ENCODE data around the gene DISC1.

DISC1 gene

DNA sequence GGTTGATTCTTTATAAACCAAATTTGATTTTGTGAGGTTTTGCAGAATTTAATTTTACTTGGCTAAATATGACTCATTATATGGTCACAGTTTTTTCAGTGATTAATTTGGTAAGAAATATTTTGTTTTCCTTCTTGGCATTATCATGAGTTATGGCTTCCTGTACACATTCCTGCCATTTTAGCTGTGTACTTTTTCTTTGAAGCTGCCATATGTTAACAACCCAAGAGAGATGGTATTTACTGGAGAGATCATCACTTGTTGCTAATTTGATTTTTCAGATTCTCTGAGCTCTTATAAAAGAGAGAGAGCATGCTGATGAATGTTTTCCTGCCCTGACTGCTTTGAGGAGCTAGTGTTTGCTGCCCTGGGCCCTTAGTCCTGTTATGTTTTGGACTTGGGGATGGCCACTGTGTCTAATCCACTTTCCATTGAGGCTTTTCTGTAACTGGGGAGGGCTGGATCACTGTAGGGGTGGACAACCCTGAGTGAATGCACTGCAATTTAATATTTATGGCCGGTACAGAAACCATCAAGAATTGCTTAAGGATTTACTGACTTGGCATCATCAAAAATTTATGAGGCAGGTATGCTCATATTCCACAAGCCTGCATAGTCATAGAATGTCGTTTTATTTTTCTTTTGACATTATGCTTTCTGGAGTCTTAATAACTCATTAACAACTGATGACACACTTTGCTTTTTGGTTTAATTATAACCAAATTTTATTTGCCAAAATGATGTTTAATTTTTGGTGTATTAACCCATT, 200.9 kb downstream of the DISC1 start:
- DNase-seq = no peak

DNA sequence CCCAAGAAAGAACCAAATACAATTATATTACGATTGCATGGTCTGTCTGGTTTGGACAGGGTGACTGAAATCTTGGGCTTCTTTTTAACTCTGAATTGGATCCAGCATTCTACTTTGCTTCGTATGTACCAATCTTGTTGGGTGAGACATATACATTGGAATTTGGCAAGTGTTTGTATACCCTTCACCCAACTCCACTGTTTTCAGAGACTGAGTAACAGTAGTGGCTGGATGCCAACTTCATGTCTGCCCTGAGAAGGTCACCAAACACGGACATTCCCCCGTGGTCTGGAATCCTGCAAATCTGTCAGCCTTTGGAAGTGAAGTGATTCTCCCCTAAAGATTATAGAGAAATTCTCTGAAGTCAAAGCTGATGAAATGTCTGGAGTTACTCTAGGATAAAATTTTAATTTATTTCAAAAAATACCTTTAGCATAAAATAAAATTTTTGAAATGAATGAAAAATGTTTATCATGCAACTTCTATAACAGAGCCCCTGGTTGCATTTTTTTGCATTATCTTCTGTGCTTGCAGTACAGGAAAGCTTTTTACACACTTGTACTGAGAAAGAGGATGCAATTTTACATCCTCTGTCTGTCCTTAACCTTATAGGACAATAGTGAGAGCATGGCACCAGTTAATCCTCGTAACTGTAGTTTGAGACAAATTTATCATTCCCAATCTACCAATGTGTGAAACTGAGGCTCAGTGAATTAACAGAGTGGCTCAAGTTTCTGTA, 201.8 kb downstream of the DISC1 start:
- no peak for DNase-seq

DNA sequence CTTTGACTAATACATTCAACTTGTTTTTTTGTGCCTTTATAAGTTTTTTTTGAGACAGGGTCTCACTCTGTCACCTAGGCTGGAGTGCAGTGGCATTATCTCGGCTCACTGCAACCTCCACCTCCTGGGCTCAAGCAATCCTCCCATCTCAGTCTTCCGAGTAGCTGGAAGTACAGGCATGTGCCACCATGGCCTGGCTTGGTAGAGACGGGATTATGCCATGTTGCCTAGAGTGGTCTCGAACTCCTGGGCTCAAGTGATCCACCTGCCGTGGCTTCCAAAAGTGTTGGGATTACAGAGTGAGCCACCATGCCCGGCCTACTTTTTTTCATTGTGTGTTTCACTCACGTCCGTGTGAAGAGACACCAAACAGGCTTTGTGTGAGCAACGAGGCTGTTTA, 202.7 kb downstream of the DISC1 start:
- no peak for DNase-seq

DNA sequence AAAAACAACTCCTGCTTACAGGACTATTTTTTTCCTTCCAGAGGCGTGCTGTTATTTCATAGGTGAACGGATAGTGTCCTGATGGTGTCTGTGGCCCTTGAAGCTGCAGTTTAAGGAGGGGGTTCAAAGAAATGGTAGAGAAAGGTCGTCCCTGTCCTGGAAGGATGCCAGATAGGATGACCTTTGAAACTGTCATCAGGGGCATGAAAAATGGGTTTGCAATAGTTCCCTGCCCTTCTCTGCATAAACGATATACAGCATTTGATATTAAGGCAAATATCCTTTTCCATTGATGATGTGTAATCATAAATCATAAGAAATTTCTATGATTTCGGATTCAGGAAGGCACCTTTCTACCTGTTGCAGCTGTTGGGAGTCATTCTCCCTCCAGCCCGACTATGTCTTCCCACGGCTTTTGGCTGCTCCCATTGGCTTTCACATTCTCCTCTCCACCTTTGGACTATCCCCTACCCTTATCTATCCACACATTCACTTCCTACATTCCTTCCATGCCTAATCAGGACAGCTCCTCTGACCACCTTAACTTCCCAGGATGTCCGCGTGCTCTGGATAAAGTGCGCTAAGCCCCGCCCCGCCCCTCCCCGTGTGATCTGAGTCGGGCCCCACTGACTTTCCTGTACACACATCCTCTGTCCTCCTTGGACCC, 209.8 kb downstream of the DISC1 start:
- no peak for DNase-seq

DNA sequence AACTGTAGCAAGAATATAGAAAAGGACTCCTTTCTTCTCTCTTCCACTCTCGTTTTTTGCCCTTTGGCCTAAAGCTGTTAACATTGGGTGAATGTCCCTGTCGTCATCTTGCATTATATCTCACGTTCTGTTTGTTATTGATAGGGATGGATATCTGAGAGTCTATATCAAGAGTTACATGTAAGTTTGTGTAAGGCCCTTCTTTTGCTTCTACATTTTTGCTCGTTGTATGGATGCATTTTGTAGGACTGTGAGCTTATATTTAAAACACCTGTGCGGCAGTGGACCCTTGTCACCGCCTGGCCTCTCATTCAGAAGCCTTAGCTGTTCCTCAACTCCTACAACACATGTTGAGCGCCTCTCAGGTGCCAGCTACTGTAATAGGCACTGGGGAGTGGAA, 211.9 kb downstream of the DISC1 start:
- no peak for DNase-seq

DNA sequence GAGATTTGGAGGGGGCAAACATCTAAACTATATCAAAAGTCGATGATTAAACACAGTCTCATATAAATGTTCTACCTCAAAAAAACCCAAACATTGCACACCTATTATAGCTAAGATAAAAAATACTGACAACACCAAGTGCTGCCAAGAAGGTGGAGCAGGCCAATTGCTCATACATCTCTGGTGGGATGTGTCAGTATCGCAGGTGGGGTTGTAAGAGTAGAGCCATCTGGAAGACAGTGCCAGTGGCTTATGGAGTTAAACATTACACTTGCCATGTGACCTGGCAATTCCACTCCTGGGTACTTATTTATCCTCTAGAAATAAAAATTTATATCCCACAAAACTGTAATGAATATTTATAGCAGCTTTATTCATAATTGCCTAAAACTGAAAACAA, 213.4 kb downstream of the DISC1 start:
- no peak for DNase-seq

DNA sequence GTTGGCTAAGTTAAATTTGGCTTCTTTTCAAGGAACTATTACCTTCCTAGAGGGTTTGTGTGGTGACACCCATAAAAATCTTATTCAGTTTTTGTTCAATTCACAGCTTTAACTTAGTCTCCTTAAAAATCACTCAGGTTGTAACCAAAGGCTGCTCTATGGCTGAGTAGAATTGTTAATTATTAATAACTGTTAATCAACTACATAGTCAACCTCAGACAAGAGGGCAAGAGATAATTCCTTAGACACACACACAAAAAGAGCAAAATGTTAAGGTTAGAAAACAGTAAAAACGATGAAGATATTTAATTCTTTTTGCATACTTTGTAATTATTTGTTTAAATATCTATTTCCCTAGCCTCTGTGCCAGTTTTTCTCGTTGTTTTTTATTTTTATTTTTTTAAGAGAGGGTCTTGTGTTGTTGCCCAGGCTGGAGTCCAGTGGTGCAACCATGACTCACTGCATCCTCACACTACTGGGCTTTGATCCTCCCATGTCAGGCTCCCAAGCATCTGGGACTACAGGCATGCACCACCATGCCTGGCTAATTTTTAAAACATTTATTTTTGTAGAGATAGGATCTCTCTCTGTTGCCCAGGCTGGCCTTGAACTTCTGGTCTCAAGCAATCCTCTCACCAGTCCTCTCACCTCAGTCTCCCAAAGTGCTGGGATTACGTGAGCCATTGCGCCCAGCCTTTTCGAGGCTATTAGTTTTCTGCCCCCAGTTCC, 215.2 kb downstream of the DISC1 start:
- no peak for DNase-seq

DNA sequence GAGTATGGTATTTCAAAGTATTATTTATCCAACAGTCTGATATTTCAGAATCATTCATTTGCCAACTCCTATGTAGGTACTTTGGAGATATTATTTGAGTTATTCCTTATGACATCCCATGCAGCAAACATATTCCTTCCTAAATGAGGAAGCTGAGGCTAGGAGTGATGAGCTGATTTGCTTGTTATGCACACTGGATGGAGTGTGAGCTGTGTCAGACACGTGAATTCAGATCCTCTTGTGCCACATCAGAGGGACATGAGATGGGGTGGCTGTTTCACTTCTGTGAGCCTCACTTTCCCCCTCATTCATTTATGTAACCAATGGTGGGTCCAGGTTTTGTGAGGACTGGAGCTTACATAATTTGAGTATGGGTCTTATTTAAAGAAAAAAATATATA, 215.9 kb downstream of the DISC1 start:
- peak; percentile 34 for DNase-seq

DNA sequence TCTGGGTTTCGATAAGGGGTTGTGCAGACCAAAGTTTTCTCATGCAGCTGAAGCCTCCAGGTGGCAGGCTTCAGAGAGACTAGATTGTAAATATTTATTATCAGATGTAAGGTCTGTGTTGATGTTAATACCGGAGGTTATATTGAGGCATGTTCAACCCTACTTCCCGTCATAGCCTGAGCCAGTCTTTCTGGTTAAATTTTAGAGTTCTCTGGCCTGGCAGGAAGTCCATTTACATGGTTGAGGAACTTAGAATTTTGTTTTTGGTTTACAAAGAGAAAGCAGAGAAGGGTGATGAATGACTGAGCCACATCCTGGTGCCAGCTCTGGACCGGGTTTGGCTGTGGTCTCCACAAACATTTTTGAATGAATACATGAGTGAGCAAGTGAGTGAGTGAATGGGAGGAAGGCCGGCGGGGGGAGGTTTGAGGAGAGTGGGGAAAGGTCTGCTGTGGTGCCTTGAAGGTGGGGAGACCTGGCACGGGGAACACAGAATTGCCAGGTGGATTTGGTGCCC, 218.5 kb downstream of the DISC1 start:
- DNase-seq = peak; percentile 37

DNA sequence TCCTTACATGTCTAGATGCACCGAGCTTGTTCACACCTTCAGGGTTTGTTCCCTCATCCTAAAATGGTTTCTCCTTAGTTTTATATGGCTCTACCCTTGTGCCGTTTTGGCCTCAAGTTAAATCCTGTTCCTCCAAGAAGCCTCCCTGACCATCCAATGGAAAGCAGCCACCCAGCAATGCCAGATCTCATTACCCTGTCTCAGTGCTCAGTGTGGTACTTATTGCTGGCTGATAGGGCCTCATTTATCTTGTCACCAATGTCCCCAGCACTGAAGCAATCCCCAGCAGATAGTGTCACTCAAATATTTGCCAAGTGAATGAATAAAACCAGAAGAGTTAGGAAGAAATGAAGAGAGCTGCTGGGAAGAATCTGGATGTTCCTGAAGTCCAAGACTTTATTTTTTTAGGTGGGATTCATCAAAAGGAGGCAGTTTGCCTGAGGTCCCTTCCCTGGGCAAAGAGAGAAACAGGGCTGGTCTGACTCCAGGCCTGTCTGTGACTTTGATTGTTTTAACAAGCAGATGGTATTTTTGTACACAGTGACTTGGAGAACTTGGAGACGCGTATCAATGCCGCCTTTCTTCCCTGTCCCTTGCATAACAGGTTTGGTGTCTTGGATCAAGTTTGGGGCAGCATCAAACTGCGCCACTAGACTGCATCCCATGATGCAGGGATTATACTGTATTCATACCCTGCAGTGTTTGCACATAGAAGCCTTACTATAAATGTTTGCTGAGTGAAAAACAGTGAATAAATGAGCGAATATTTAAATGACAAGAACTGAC, 221.2 kb downstream of the DISC1 start:
- no peak for DNase-seq

DNA sequence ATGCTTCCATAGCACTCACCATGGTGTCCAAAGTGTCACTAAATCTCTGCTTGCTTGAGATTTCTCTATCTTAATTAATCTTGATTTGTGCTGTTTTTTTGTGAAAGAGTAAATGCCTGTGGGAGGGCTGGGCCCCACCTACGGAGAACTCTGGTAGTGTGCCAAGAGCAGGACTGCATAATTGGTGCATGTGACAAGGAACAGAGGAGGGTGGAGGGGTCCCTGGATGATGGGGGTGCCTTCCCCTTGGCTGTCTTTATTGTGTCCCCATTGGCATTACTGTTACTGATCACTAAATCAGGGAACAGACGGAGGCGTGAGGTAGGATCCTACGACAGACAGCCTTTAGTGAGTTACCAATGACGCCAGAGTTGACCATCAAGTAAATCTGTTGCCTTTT, 223.4 kb downstream of the DISC1 start:
- DNase-seq = no peak

DNA sequence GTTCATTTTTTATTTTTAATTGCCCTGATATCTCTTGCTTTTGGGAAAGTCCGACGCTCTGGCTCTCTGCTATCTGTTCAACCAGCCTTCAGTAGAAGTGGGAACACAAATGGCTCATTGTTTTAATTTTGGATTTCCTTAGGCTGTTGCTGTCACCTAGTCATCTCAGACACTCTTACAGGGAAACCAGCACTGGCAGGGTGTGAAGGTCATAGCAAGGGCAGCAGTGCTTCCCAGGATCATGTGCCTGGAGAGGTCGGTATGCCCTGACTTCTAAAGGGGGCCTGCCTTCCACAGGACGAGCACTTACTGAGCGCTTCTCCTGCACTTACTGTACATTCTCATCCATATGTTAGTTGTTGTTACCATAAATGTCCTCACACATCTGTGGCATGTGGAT, 224.2 kb downstream of the DISC1 start:
- no peak for DNase-seq

DNA sequence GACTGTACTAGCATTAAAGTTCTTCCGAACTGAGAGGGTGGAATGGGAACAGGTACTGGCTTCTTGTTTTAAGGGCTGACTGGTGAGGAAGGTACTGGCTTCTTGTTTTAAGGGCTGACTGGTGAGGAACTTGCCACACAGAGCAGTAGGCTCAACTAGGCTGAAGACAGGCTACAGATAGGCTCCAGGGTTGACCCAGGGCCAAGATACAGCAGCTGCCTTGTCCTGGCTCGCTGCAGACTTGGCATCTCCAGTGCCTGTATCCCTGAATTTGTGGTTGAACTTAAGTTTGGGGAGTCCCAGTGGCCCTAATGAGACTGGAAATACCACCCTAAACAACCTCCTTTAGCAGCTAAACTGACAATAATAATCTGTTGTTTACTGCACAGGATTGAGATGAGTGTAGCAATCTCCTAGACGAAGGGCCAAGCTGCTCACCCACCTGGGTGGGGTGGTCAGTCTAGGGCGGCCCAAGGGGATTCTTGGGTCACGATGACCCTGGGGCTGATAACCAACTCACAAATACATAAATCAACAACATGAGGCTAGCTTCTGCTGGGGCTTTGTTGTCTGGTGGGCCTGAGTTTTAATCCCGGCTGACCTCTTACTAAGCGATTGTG, 227.1 kb downstream of the DISC1 start:
- no peak for DNase-seq

DNA sequence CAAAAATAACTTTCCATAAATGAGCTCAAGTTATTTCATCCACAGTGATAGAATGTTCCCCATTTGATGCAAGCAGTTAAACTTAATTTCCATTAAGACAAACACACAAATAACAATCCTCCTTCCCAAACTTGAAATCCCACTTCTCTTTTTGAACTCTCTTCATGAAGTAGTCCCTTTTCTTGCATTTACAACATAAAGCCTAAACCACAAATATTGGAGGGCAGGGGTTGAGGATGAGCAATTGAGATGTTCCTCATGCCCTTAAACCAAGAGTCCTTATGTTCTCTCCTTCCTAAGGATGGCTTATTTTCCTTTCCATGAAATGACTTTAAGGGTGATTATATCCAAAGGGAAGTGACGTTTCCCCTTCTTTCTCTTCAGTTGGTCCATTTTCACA, 228.8 kb downstream of the DISC1 start:
- DNase-seq = peak; percentile 30

DNA sequence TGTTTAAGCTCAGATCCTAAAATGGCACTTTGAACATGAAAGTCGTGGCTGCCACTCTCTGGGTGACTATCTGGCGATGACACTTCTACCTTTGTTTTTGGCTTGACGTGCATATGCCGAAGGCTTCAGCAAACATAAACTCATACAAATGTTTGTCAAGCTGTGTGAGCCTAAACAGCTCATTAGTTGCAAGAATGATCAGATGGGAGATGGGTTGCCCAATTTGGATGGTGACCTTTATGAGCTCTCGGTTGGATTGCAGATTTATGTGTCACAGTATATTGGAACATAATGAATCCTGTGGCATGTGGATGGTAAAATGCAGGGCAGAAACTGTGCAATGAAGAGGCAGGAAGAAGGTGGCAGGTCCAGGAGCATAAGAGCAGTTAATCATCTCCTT, 229.3 kb downstream of the DISC1 start:
- peak; percentile 56 for DNase-seq

DNA sequence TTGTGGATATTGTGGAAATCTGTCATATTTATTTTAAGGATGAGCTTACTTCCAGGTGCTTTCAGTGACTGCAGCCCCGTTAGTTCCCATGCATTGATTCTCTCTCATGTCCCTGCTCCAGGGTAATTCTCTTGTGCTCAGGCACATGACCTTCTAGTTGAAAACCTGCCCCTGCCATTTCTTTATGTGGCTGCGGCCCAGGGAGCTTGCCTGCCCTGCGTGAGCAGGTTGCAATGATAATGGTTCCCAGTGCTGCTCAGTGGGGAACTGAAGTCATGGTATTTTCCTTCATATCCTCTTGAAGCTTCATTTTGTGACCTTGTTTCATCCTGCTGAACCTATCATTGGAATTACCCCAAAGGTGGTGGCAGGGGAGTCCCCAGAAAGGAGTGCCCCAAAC, 229.8 kb downstream of the DISC1 start:
- no peak for DNase-seq

DNA sequence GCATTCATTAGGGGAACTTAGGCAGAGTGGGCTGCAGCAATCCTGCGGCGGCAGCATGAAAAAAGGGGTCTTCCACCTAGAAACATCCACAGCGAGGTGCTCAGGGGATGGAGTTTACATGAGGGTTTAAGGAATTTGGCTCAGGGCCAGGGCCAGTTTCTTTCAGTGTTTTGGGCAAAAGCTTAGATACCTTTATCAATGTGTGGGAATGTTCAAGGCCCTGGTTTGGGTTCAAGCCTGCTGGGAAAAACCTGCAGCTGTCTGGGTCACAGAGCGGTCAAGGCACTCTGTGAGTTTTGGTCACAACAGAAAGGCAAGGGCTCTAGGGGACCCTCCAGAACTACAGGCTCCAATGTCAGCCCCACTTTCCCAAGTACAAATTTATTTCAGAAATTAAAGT, 230.3 kb downstream of the DISC1 start:
- DNase-seq = no peak

DNA sequence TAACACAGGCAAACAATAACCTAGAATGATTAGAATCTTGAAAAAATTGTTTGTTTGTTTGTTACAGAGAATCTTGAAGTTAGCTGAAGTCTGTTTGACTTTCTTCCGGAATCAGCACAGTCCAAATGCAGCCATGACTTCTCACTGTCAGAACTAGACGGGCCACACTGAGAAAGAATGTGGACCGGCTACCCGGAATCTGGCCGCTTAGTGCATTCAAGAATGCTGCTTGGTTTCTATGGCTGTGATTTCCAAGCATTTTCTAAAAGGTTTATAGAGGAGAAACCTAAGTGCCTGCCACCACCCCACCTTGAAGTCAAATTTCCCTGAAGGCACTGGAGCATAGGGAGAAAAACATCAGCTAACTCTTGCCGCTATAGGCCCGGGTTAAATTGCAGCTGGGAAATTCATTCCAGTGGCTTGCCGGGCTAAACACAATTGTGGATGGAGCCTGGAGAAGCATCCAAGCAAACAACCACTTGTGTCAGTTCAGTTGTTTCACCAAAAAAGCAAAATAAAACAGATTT, 231.1 kb downstream of the DISC1 start:
- no peak for DNase-seq

DNA sequence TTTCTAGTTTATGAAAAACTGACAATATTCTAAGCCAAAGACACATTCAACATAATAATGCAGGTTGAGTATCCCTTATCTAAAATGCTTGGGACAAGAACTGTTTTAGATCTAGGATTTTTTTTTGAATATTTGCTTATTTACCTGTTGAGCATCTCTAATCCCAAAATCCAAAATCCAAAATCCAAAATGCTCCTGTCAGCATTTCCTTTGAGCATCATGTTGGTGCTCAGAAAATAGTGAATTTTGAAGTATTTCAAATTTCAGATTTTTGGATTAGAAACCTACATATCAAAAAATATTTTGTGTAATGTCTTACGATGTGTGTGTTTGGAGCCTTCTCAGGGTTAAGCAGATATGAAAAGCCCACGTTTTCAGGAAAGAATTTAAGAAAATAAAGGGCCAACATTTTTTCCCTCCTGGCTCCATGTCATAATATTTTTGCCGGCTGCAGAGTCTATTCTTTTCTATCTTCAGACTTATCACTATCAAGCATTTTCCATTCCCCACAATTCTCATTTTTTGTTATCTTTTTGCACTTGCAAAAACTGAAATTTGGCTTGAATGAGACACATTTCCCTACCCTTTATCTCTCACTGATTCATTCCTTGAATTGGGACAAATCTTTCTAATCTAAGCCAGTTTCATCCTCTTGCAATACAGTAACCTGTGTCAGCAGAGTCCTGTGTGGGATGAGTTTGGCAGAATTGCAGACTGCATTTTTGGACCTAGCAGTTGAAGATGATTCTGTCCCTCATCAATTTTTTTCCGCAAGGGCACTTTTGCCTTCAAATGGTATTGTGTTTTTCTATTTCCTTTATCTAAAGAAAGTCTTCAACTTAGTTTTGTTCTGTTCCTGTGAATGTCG, 233.9 kb downstream of the DISC1 start:
- no peak for DNase-seq

Data from suppressor macrophage treated with lipopolysaccharide for 4 hours (primary cell).